HFFc6 (cell line): ENCODE results near the gene HTR2C. TPM values are rescaled to one million over a fixed set of nuclear protein-coding genes. Genes with fewer than 3 reads are reported as not detected.
A peak's percentile ranks its signal among the peaks of the same experiment; 100 is the strongest.

ENCODE experiments used
- DNase-seq: peaks from one replicate; pipeline ENCODE4 v3.0.0-alpha.2; 2018
- H3K27ac Mint-ChIP-seq: 2 replicates; pipeline ENCODE4 v1.8.0; 2020; ENCODE audit warnings: mild to moderate bottlenecking, mixed read lengths
- H3K27me3 Mint-ChIP-seq: 2 replicates; pipeline ENCODE4 v1.8.0; 2021; ENCODE audit warnings: mild to moderate bottlenecking, moderate library complexity, mixed read lengths; ENCODE audit not compliant: insufficient read depth
- H3K36me3 Mint-ChIP-seq: 2 replicates; pipeline ENCODE4 v1.8.0; 2021; ENCODE audit warnings: low read depth, mixed read lengths
- H3K4me1 Mint-ChIP-seq: 2 replicates; pipeline ENCODE4 v1.8.0; 2020; ENCODE audit warnings: low read depth, mixed read lengths
- H3K4me3 Mint-ChIP-seq: 2 replicates; pipeline ENCODE4 v1.8.0; 2020; ENCODE audit warnings: mild to moderate bottlenecking, moderate library complexity, mixed read lengths
- H3K9me3 Mint-ChIP-seq: 2 replicates; pipeline ENCODE4 v1.8.0; 2020; ENCODE audit warnings: mild to moderate bottlenecking, mixed read lengths
- CTCF ChIP-seq: fragments of 200-600 bp; sonication (generic); IDR thresholded peaks from 2 replicates; pipeline ENCODE4 v1.5.0; 2021; ENCODE audit warnings: antibody characterized with exemption, mild to moderate bottlenecking
- total RNA-seq, 6 experiments: library from RNA; stranded (reverse); fragmentation: NEBNext Ultra II Directional; extraction: Animal tissue kit (Norgen Biotek cat#: 25700); gene quantifications; 2 replicates in 1 of 6; 3 replicates in 5 of 6; pipeline ENCODE4 v1.2.3, GENCODE V29; 2021

HTR2C gene
- total RNA-seq, 6 experiments from 2014 or later, result not detected

GRCh38 chrX:114715096-114715495 lies 131.2 kb downstream of the HTR2C start:
- DNase-seq, result no peak
- no peak for TF ChIP-seq CTCF
- Mint-ChIP-seq H3K27me3 (no peaks in the 10 kb centered on the region; the same call in 1 of the 2 replicates), H3K4me3 (no peak overlapping the region), H3K36me3 (no peaks in the 10 kb centered on the region), H3K9me3 (no peaks in the 10 kb centered on the region), H3K4me1 (no peaks in the 10 kb centered on the region), H3K27ac (no peak overlapping the region)

DNA sequence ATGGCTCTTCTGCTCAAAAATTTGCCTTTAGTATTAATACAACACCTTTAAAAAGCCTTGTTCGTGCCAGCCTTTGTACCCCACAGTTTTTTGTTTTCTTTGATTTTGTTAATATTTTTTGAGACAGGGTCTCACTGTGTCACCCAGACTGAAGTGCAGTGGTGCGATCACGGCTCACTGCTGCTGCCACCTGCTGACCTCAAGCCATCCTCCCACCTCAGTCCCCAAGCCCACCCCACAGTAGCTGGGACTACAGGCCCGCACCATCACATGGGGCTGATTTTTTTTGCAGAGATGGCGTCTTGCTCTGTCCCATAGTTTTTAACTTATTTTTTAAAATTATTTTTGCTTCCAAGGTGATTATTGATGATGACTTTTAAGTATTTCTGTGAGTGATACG lies 134.0 kb downstream of the HTR2C start:
- peak; percentile 37; the same call in 1 of the 2 replicates for TF ChIP-seq CTCF
- Mint-ChIP-seq H3K9me3 (no peaks in the 10 kb centered on the region), H3K27ac (no peak overlapping the region), H3K36me3 (no peaks in the 10 kb centered on the region), H3K27me3 (no peaks in the 10 kb centered on the region; the same call in 1 of the 2 replicates), H3K4me3 (no peak overlapping the region), H3K4me1 (no peaks in the 10 kb centered on the region)
- DNase-seq, result no peak

DNA sequence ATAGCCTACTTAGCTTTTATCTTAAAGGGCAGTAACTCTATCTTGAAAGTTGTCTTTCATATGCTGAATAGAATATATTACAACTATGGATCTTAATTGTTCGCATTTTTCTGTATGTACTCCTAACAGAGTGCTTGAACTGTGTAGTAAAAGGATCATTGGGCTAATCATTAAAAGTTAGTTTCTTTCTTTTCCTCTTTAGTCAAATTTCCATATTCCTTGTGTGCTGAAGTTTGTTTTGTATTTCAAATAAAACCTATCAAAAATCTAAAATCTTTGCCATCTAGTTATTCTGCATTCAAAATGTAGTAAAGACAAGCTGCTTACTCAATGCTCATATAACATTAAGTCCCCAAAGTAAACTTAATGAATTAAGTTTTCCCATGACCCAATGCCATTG lies 182.7 kb downstream of the HTR2C start:
- Mint-ChIP-seq H3K27me3 (peaks cover 1% of the 10 kb centered on the region), H3K4me3 (no peak overlapping the region), H3K27ac (no peak overlapping the region), H3K4me1 (no peaks in the 10 kb centered on the region), H3K9me3 (no peaks in the 10 kb centered on the region), H3K36me3 (no peaks in the 10 kb centered on the region)
- DNase-seq, result no peak
- no peak for TF ChIP-seq CTCF

GRCh38 chrX:114774691-114775090 lies 190.8 kb downstream of the HTR2C start:
- no peak for DNase-seq
- Mint-ChIP-seq H3K36me3 (no peaks in the 10 kb centered on the region), H3K9me3 (no peaks in the 10 kb centered on the region), H3K4me3 (no peak overlapping the region), H3K27ac (no peak overlapping the region), H3K27me3 (peaks cover 1% of the 10 kb centered on the region; the same call in 1 of the 2 replicates), H3K4me1 (no peaks in the 10 kb centered on the region)
- peak; percentile 18; the same call in 1 of the 2 replicates for TF ChIP-seq CTCF

- no peaks in the 10 kb centered on the region for H3K36me3 Mint-ChIP-seq
- no peaks in the 10 kb centered on the region for H3K27me3 Mint-ChIP-seq
- no peak for TF ChIP-seq CTCF
- H3K9me3 Mint-ChIP-seq, result no peaks in the 10 kb centered on the region
- H3K27ac Mint-ChIP-seq, result no peak overlapping the region
- no peak for DNase-seq
- H3K4me3 Mint-ChIP-seq, result no peak overlapping the region
- H3K4me1 Mint-ChIP-seq, result no peaks in the 10 kb centered on the region
These were observed 199.0 kb downstream of the HTR2C start for GRCh38 chrX:114782925-114783324.

- Mint-ChIP-seq H3K4me3 (no peak overlapping the region), H3K27me3 (no peaks in the 10 kb centered on the region), H3K36me3 (no peaks in the 10 kb centered on the region), H3K4me1 (no peaks in the 10 kb centered on the region), H3K9me3 (no peaks in the 10 kb centered on the region), H3K27ac (no peak overlapping the region)
- no peak for TF ChIP-seq CTCF
- no peak for DNase-seq
These were observed 203.2 kb downstream of the HTR2C start for GRCh38 chrX:114787061-114787460.
